ENCODE measurements around the gene PLXNA4. TPM values are rescaled to one million over a fixed set of nuclear protein-coding genes. Genes with fewer than 3 reads are reported as not detected.
A peak's percentile ranks its signal among the peaks of the same experiment; 100 is the strongest.

PLXNA4 gene
- total and polyA plus RNA-seq, 8 donors: 0.19 to 1.6 (median 0.47) TPM

DNA sequence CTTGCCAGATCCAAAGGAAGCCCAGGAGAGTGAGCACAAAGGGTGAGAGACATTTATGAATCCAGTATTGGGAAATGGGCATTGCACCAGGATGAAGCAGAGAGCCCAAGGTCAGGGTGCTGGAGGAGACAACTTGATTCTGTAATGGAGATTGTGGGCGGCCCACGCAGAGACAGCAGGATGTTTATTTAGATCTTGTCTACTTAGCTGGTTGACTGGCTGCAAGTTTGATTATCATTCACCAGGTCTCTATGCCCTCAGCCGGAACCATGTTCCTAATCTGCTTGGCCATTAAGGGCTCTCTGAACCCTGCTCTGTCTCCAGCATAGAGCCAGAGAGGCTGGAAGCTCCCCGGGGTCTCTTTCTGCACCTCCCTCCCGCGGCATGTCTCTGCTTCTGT, 188.7 kb downstream of the PLXNA4 start:
- TF ChIP-seq, protein P1, sequence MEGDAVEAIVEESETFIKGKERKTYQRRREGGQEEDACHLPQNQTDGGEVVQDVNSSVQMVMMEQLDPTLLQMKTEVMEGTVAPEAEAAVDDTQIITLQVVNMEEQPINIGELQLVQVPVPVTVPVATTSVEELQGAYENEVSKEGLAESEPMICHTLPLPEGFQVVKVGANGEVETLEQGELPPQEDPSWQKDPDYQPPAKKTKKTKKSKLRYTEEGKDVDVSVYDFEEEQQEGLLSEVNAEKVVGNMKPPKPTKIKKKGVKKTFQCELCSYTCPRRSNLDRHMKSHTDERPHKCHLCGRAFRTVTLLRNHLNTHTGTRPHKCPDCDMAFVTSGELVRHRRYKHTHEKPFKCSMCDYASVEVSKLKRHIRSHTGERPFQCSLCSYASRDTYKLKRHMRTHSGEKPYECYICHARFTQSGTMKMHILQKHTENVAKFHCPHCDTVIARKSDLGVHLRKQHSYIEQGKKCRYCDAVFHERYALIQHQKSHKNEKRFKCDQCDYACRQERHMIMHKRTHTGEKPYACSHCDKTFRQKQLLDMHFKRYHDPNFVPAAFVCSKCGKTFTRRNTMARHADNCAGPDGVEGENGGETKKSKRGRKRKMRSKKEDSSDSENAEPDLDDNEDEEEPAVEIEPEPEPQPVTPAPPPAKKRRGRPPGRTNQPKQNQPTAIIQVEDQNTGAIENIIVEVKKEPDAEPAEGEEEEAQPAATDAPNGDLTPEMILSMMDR (IDR thresholded peaks at IDR 0.05): no peak
- intact Hi-C loops (cut with DNase I): no loop called here
- Histone ChIP-seq H3K27me3 (no peaks in the 10 kb centered on the region), H3K4me1 (no peaks in the 10 kb centered on the region), H3K9me3 (no peaks in the 10 kb centered on the region), H3K27ac (no peak overlapping the region), H3K36me3 (no peaks in the 10 kb centered on the region), H3K4me3 (no peak overlapping the region)
- DNase-seq: no peak
- no peak for ATAC-seq
- WGBS, 2 donors: 70 to 79% methylated on average over 6 of the region's 6 CpGs
- FAIRE-seq: no peak

GRCh38 chr7:132386201-132386681, 190.0 kb downstream of the PLXNA4 start:
- DNase-seq: peak in 1 of 6 donors; percentile 29
- TF ChIP-seq, protein P1 (IDR thresholded peaks at IDR 0.05): no peak
- no peaks in the 10 kb centered on the region for H3K36me3 ChIP-seq
- no peaks in the 10 kb centered on the region for H3K27me3 ChIP-seq
- no peak for FAIRE-seq
- no peak overlapping the region for H3K27ac ChIP-seq
- WGBS, 2 donors: 15 to 23% methylated on average over 10 of the region's 10 CpGs
- no peaks in the 10 kb centered on the region for H3K4me1 ChIP-seq
- ATAC-seq: peak in 3 of 4 donors; percentile 79 to 82 (median 80)
- H3K9me3 ChIP-seq: no peaks in the 10 kb centered on the region
- no peak overlapping the region for H3K4me3 ChIP-seq
- intact Hi-C loops (cut with DNase I): no loop called here

- intact Hi-C loops (cut with DNase I): no loop called here
- 68 to 80% methylated on average over 2 of the region's 2 CpGs for WGBS, 2 donors
- H3K27ac ChIP-seq: no peak overlapping the region
- H3K36me3 ChIP-seq: no peaks in the 10 kb centered on the region
- no peak overlapping the region for H3K4me3 ChIP-seq
- no peak for ATAC-seq
- TF ChIP-seq, protein P1 (IDR thresholded peaks at IDR 0.05): no peak
- no peaks in the 10 kb centered on the region for H3K9me3 ChIP-seq
- no peak for DNase-seq
- H3K27me3 ChIP-seq: no peaks in the 10 kb centered on the region
- no peaks in the 10 kb centered on the region for H3K4me1 ChIP-seq
- FAIRE-seq: no peak
Measured at GRCh38 chr7:132383962-132384361, 192.3 kb downstream of the PLXNA4 start.

DNA sequence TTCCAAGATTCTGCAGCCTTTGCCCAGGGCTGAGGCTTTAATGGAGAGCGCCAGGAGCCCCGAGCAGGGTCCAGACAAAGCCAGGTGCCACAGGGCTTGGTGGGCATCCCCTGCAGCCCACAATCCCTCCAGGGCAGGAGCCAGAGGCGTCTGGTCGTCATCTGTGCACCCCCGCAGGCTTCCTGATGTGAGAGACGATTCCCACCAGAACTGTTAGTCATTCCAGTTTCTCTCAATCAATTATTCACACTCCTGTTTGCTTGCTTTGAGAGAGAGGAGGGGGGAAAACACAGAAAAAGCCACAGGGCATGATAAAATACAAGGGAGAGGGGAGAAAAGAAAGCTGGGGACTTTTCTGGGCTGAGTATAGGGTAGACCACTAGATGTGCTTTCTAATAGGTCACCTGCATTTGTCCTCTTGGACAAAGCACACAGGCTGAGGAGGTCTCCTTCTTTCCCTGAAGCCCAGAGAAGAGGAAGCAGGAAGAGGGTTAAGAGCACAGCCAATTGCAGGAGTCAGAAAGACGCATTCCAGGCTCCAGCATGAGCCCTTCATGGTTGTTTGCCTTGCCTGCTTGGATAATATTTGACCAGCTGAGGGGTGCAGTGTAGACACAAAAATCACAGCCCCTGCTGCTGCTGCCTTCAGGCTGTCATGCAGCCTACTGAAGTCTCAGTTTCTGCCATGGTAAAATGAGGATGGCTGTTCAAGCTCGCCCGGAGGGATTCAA, 194.4 kb downstream of the PLXNA4 start:
- DNase-seq (peak in 2 of 6 donors; percentile 9 to 22), FAIRE-seq (no peak), ATAC-seq (peak; percentile 62 to 83 (median 73))
- 12 to 19% methylated on average over 9 of the region's 9 CpGs for WGBS, 2 donors
- H3K4me3 ChIP-seq: no peak overlapping the region
- H3K4me1 ChIP-seq: no peaks in the 10 kb centered on the region
- peak overlapping the region in 3 of 4 donors; percentile 42 to 55 (median 44) for H3K27ac ChIP-seq
- H3K27me3 ChIP-seq: no peaks in the 10 kb centered on the region
- intact Hi-C loops (cut with DNase I): no loop called here
- TF ChIP-seq, protein P1 (IDR thresholded peaks at IDR 0.05): no peak
- no peaks in the 10 kb centered on the region for H3K36me3 ChIP-seq
- H3K9me3 ChIP-seq: no peaks in the 10 kb centered on the region

GRCh38 chr7:132380059-132380458, 196.2 kb downstream of the PLXNA4 start:
- 39 to 41% methylated on average over 3 of the region's 3 CpGs for WGBS, 2 donors
- Histone ChIP-seq H3K4me3 (no peak overlapping the region), H3K27me3 (no peaks in the 10 kb centered on the region), H3K27ac (no peak overlapping the region), H3K9me3 (no peaks in the 10 kb centered on the region), H3K4me1 (no peaks in the 10 kb centered on the region), H3K36me3 (no peaks in the 10 kb centered on the region)
- DNase-seq: peak in 1 of 6 donors; percentile 21
- ATAC-seq: peak; percentile 37 to 67 (median 62)
- TF ChIP-seq, protein P1 (IDR thresholded peaks at IDR 0.05): no peak
- intact Hi-C loops (cut with DNase I): no loop called here
- FAIRE-seq: no peak

Measured in pancreas (tissue), 10 donors.